GM23338 (cell line): ENCODE data around the gene CELSR1.

ENCODE experiments used
- EZH2phosphoT487 ChIP-seq: fragments of 200-600 bp; sonication (generic); IDR thresholded peaks from one replicate; pipeline ENCODE4 v1.8.1; 2018; ENCODE audit warnings: antibody characterized with exemption; ENCODE audit not compliant: unreplicated experiment
- POLR2AphosphoS5 ChIP-seq: IDR thresholded peaks from 2 replicates; pipeline ENCODE4 v1.6.1; 2016; ENCODE audit warnings: antibody characterized with exemption, low read depth
- TF ChIP-seq, protein P1 (sequence below), 2 experiments: fragments of 200-600 bp in 1 of 2; sonication (generic) in 1 of 2; conservative IDR thresholded peaks; 2 replicates each; pipeline versions ENCODE4 v1.5.1 to v1.6.1; 2016 to 2017; ENCODE audit warnings: antibody characterized with exemption in 2 of 2, low read depth in 2 of 2, mild to moderate bottlenecking in 2 of 2, moderate library complexity in 1 of 2
- TF ChIP-seq, protein P2 (sequence below): IDR thresholded peaks from one replicate; pipeline ENCODE4 v1.6.1; 2018; ENCODE audit warnings: antibody characterized with exemption; ENCODE audit not compliant: unreplicated experiment

DNA sequence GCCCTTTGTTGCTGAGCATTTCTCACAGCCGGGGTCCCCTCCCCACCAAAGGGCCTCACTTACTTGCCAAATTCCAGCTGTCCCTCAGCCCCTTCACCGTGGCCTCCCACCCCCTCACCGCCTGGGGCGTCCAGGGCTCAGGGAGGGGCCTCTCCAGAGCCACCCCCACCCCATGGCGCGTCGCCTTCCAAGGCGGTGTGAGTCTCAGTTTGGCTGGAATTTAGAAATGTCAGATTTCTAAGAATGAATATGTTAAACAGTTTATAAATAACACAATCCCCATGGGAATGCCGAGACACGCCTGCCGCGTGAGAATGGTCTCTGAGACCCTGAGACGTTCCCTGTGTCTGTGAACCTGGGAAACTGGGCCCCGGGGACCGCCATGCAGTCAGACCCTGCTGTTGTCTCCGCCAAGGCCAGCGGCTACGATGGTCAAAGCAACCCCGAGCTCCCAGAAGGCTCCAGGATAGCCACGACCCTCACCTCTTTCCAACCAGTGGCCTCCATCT, 28.9 kb downstream of the CELSR1 start:
- TF ChIP-seq POLR2AphosphoS5 (no peak), EZH2phosphoT487 (no peak)
- TF ChIP-seq, protein P1, sequence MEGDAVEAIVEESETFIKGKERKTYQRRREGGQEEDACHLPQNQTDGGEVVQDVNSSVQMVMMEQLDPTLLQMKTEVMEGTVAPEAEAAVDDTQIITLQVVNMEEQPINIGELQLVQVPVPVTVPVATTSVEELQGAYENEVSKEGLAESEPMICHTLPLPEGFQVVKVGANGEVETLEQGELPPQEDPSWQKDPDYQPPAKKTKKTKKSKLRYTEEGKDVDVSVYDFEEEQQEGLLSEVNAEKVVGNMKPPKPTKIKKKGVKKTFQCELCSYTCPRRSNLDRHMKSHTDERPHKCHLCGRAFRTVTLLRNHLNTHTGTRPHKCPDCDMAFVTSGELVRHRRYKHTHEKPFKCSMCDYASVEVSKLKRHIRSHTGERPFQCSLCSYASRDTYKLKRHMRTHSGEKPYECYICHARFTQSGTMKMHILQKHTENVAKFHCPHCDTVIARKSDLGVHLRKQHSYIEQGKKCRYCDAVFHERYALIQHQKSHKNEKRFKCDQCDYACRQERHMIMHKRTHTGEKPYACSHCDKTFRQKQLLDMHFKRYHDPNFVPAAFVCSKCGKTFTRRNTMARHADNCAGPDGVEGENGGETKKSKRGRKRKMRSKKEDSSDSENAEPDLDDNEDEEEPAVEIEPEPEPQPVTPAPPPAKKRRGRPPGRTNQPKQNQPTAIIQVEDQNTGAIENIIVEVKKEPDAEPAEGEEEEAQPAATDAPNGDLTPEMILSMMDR (conservative IDR thresholded peaks at IDR 0.05; ENCODE audit: low read depth in 2 of 2): no peak
- TF ChIP-seq, protein P2, sequence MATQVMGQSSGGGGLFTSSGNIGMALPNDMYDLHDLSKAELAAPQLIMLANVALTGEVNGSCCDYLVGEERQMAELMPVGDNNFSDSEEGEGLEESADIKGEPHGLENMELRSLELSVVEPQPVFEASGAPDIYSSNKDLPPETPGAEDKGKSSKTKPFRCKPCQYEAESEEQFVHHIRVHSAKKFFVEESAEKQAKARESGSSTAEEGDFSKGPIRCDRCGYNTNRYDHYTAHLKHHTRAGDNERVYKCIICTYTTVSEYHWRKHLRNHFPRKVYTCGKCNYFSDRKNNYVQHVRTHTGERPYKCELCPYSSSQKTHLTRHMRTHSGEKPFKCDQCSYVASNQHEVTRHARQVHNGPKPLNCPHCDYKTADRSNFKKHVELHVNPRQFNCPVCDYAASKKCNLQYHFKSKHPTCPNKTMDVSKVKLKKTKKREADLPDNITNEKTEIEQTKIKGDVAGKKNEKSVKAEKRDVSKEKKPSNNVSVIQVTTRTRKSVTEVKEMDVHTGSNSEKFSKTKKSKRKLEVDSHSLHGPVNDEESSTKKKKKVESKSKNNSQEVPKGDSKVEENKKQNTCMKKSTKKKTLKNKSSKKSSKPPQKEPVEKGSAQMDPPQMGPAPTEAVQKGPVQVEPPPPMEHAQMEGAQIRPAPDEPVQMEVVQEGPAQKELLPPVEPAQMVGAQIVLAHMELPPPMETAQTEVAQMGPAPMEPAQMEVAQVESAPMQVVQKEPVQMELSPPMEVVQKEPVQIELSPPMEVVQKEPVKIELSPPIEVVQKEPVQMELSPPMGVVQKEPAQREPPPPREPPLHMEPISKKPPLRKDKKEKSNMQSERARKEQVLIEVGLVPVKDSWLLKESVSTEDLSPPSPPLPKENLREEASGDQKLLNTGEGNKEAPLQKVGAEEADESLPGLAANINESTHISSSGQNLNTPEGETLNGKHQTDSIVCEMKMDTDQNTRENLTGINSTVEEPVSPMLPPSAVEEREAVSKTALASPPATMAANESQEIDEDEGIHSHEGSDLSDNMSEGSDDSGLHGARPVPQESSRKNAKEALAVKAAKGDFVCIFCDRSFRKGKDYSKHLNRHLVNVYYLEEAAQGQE: no peak
